Vagina (tissue), 2 donors: ENCODE results near the gene SPPL2C. TPM values are rescaled to one million over a fixed set of nuclear protein-coding genes. Genes with fewer than 3 reads are reported as not detected.

ENCODE experiments used
- DNase-seq, 2 donors: peaks; one replicate each; pipeline ENCODE4 v3.0.0-alpha.2; 2017; ENCODE audit errors: extremely low spot score in 2 of 2
- H3K27ac ChIP-seq: fragments of 200-600 bp; sonication (generic); one replicate; pipeline ENCODE4 v1.5.1; 2019
- H3K27me3 ChIP-seq: fragments of 200-600 bp; sonication (generic); one replicate; pipeline ENCODE4 v1.5.1; 2019
- H3K36me3 ChIP-seq, 2 donors: fragments of 200-600 bp; sonication (generic); one replicate each; pipeline ENCODE4 v1.5.1; 2017 to 2019
- H3K4me1 ChIP-seq: fragments of 200-600 bp; sonication (generic); one replicate; pipeline ENCODE4 v1.5.1; 2019
- H3K4me3 ChIP-seq, 2 donors: fragments of 200-600 bp; sonication (generic); 1 replicate in 1 of 2; 2 replicates in 1 of 2; pipeline ENCODE4 v1.5.1; 2016 to 2019
- H3K9me3 ChIP-seq: fragments of 200-600 bp; sonication (generic); one replicate; pipeline ENCODE4 v1.5.1; 2019
- POLR2A ChIP-seq, 2 donors: fragments of 450-650 bp; IDR thresholded peaks; one replicate each; pipeline ENCODE4 v1.6.1; 2017; ENCODE audit warnings: antibody characterized with exemption in 2 of 2, mild to moderate bottlenecking in 2 of 2, moderate library complexity in 2 of 2
- POLR2AphosphoS5 ChIP-seq, 2 donors: sonication (generic); formaldehyde crosslinking; IDR thresholded peaks; one replicate each; pipeline ENCODE4 v1.9.0; 2017; ENCODE audit warnings: antibody characterized with exemption in 2 of 2, mild to moderate bottlenecking in 2 of 2, low read depth in 1 of 2; ENCODE audit not compliant: insufficient read depth in 1 of 2
- intact Hi-C: fragments of 100-400 bp; cut with DNase I; formaldehyde crosslinking; loops from one replicate; pipeline ENCODE4 v1.15.1; 2023
- total RNA-seq: library from RNA; depleted of rRNA; stranded (reverse); fragments of >200 nt; gene quantifications from one replicate; pipeline ENCODE4 v1.2.3, GENCODE V29; 2016
- TF ChIP-seq, protein P1 (sequence below), 3 experiments: fragments of 450-650 bp in 2 of 3; fragments of 200-600 bp in 1 of 3; sonication (generic) in 1 of 3; IDR thresholded peaks; one replicate each; pipeline ENCODE4 v1.5.1; 2017 to 2019; ENCODE audit warnings: antibody characterized with exemption in 3 of 3, mild to moderate bottlenecking in 2 of 3, moderate library complexity in 2 of 3

The SPPL2C gene
- total RNA-seq, 1 donor from 2014 or later: not detected

DNA sequence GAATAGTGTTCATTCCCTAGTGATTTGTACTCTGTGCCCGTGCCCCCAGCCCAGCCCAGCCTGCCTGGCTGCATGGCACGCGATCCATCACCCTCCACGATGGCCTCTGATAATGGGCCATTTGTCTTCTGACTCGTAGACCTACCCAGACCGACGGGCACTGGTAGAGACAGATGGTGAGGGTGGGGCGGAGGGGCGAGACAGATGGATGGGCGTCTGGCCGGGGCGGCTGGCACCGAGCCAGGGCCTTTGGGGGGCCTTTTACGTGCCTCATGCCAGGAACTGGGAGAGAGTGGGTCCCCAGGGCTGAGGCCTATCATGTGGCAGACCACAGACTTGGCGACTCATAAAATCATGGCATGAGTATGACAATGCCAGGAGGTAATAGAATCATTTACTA is 35.2 kb upstream of the SPPL2C start:
- TF ChIP-seq, protein P1, sequence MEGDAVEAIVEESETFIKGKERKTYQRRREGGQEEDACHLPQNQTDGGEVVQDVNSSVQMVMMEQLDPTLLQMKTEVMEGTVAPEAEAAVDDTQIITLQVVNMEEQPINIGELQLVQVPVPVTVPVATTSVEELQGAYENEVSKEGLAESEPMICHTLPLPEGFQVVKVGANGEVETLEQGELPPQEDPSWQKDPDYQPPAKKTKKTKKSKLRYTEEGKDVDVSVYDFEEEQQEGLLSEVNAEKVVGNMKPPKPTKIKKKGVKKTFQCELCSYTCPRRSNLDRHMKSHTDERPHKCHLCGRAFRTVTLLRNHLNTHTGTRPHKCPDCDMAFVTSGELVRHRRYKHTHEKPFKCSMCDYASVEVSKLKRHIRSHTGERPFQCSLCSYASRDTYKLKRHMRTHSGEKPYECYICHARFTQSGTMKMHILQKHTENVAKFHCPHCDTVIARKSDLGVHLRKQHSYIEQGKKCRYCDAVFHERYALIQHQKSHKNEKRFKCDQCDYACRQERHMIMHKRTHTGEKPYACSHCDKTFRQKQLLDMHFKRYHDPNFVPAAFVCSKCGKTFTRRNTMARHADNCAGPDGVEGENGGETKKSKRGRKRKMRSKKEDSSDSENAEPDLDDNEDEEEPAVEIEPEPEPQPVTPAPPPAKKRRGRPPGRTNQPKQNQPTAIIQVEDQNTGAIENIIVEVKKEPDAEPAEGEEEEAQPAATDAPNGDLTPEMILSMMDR (IDR thresholded peaks at IDR 0.05): no peak
- TF ChIP-seq POLR2A (IDR thresholded peaks at IDR 0.05) (no peak), POLR2AphosphoS5 (IDR thresholded peaks at IDR 0.05; ENCODE audit: insufficient read depth in 1 of 2, low read depth in 1 of 2) (no peak)
- intact Hi-C loops: no loop called here
- H3K9me3 ChIP-seq: no peaks in the 10 kb centered on the region
- no peaks in the 10 kb centered on the region for H3K27me3 ChIP-seq
- H3K4me1 ChIP-seq: no peaks in the 10 kb centered on the region
- no peak overlapping the region for H3K27ac ChIP-seq
- H3K36me3 ChIP-seq: no peaks in the 10 kb centered on the region
- no peak overlapping the region for H3K4me3 ChIP-seq
- no peak for DNase-seq

DNA sequence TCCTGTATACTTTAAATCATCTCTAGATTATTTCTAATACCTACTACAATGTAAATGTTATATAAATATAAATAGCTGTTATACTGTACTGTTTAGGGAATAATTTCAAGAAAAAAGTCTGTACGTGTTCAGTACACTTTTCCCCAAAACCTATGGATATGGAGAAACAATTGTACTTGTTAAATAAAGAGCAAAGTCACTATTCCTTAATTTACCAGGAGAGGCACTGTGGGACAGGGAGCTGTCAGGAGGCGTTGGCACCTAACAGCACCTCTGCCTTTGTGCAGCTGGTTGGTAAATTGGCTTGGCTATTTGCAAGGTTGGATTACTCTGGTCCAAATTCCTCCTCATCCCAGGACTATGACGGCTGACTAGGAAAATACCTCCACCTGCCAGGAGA is 32.6 kb upstream of the SPPL2C start:
- Histone ChIP-seq H3K36me3 (no peaks in the 10 kb centered on the region), H3K4me1 (no peaks in the 10 kb centered on the region), H3K27ac (no peak overlapping the region), H3K9me3 (no peaks in the 10 kb centered on the region), H3K4me3 (no peak overlapping the region), H3K27me3 (no peaks in the 10 kb centered on the region)
- TF ChIP-seq, protein P1 (IDR thresholded peaks at IDR 0.05): no peak
- no peak for TF ChIP-seq POLR2AphosphoS5 (IDR thresholded peaks at IDR 0.05; ENCODE audit: insufficient read depth in 1 of 2, low read depth in 1 of 2)
- TF ChIP-seq POLR2A (IDR thresholded peaks at IDR 0.05): no peak
- DNase-seq: no peak
- intact Hi-C loops: no loop called here

DNA sequence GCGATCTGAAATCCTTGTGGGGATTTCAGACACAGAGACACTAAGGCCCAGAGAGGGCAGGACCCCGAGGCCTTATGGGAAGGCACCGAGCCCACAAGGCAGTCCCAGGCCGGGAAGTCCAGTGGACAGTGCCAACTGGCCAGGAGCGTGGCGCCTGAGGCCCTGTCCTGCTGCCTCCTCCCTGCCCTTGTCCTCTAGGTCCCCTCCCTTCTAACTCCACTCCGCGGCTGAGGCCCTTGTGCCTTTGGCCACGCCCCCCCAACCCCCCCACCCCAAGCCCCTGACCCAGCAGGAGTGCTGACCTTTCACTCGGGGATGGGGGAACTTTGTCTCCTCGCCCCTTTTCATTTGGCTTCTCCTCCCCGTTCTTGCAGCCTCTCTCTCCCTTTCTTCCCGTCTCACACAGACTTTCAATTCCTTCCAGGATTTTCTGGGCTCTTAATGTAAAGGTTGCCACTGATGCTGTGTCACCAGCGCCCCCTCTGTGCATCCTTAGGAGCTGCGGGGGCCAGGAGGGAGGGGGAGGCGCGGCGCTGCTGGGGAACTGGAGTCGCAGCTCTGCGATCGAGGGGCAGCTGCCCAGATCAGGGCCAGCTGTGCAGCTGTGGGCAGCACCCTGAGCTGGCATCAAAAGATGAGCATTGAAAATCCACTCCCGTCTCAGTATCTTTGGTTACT is 31.5 kb upstream of the SPPL2C start:
- Histone ChIP-seq H3K9me3 (no peaks in the 10 kb centered on the region), H3K4me1 (no peaks in the 10 kb centered on the region)

DNA sequence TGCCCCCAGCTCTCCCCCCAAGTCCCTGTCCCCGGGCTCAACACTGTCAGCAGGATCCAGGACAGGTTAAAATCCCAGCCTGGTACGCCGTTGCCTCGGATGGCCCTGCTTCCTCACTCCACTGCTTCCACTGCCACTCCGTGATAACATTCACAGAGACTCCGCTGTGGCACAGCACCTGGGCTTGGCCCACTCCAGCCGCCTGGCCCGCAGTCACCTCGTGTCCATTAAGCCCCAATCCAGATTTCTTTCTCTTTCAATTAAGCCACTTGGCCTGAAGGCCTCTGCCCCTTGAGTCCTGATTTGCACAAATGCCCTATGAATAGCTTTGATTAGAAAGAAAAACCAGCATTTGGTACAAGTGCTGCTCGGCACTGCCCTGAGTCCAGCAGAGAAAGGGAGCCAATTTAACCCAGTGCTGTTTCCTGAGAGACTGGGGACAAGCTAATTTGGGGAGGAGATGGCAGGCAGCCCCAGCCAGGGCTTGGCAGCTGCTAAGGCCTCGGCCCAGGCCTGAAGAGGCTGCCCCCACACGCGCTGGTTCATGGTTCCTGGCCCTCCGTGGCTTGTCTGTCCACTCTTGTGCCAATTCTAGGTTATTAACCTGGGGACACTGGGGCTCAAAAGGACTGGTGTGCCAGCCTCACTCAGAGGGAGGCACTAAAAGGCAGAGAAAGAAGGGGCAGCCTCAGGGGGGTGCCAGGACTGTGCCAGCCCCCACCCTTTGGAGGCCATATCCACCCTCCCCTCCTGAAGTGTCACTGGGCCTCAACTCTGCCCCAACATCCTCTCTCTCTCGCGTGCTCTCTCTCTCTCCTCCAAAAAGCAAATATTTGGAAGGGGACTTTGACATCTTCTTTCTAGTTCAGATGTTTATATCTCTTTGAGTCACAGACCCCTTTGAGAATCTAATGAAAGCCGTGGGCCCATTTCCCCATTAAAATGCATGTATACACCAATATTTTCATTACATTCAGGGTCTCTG is 29.8 kb upstream of the SPPL2C start:
- no peaks in the 10 kb centered on the region for H3K4me1 ChIP-seq
- no peak overlapping the region for H3K4me3 ChIP-seq
- TF ChIP-seq, protein P1 (IDR thresholded peaks at IDR 0.05): no peak
- TF ChIP-seq POLR2A (IDR thresholded peaks at IDR 0.05) (no peak), POLR2AphosphoS5 (IDR thresholded peaks at IDR 0.05; ENCODE audit: insufficient read depth in 1 of 2, low read depth in 1 of 2) (no peak)
- H3K9me3 ChIP-seq: no peaks in the 10 kb centered on the region
- H3K27me3 ChIP-seq: no peaks in the 10 kb centered on the region
- no peak for DNase-seq
- intact Hi-C loops: no loop called here
- no peak overlapping the region for H3K27ac ChIP-seq
- no peaks in the 10 kb centered on the region for H3K36me3 ChIP-seq

More for the DNA sequence above, 31.5 kb upstream of the SPPL2C start:
- Histone ChIP-seq H3K27me3 (no peaks in the 10 kb centered on the region), H3K27ac (no peak overlapping the region), H3K4me3 (no peak overlapping the region), H3K36me3 (no peaks in the 10 kb centered on the region)
- no peak for DNase-seq
- TF ChIP-seq POLR2AphosphoS5 (IDR thresholded peaks at IDR 0.05; ENCODE audit: insufficient read depth in 1 of 2, low read depth in 1 of 2) (no peak), POLR2A (IDR thresholded peaks at IDR 0.05) (no peak)
- TF ChIP-seq, protein P1 (IDR thresholded peaks at IDR 0.05): no peak
- intact Hi-C loops: no loop called here
